ENCODE results near the gene PKIG. TPM values are rescaled to one million over a fixed set of nuclear protein-coding genes. Genes with fewer than 3 reads are reported as not detected.

PKIG gene
- total and polyA plus RNA-seq, 10 of the 15 experiments (the other 5 are each of a cell fraction or from before 2014, with no cell fraction given), result 5.7 to 82.3 (median 39.7) TPM

- POLR2A ChIA-PET, result no interaction called here
- H3K4me1 ChIP-seq (ENCODE audit: control insufficient read depth, insufficient read depth, low read length), result no peaks in the 10 kb centered on the region; the same call in 1 of the 2 replicates
- H3K9me3 ChIP-seq (replicated peaks; ENCODE audit: control insufficient read depth, insufficient read depth, low read length), result no peaks in the 10 kb centered on the region; the same call in 1 of the 3 replicates
- DNase-seq (ENCODE audit: low read depth, low spot score) (no peak), FAIRE-seq (no peak), ATAC-seq (no peak)
- in situ Hi-C loops (cut with MboI), result no loop called here
- CTCF ChIA-PET, result interaction anchor here (3.3 kb wide), 1 partner anchor 59 kb away, joined by 13 read pairs; no protein-coding TSS in a partner anchor
- no peak overlapping the region for H3K9ac ChIP-seq (ENCODE audit: control insufficient read depth, insufficient read depth, low read length)
- SMC1A ChIA-PET (ENCODE audit: uncharacterized antibody, unreplicated experiment), result interaction anchor here (1.1 kb wide), 1 partner anchor 60 kb away, joined by 3 read pairs; no protein-coding TSS in a partner anchor
- no peak overlapping the region for H3K4me2 ChIP-seq (ENCODE audit: control insufficient read depth, insufficient read depth)
- no peak overlapping the region for H3K4me3 ChIP-seq
- H3K27ac ChIP-seq (ENCODE audit: control insufficient read depth, insufficient read depth), result no peak overlapping the region
- no peak overlapping the region for H2AFZ ChIP-seq (ENCODE audit: control insufficient read depth, low read depth, low read length)
- no TSS peak for BruUV-seq (replicated peaks)
- H3K27me3 ChIP-seq (replicated peaks in 1 of 2; ENCODE audit: control insufficient read depth in 2 of 2, insufficient read depth in 2 of 2, low read length in 1 of 2), result no peaks in the 10 kb centered on the region
- peaks cover 39 to 40% of the 10 kb centered on the region in 2 experiments for H3K36me3 ChIP-seq (ENCODE audit: control insufficient read depth in 2 of 2, insufficient read depth in 2 of 2, low read length in 1 of 2)
- WGBS (ENCODE audit: insufficient coverage, insufficient replicate concordance, low lambda C conversion rate, missing lambda C conversion rate), result 97% methylated on average over 4 of the region's 4 CpGs
- TF ChIP-seq NFYB (IDR thresholded peaks at IDR 0.05; ENCODE audit: insufficient read depth, low read depth, low read length), result no peak
- no peak for TF ChIP-seq RELB (IDR thresholded peaks at IDR 0.05; ENCODE audit: low read depth)
- no peak for TF ChIP-seq STAT1 (conservative IDR thresholded peaks at IDR 0.05)
- TF ChIP-seq FOS (IDR thresholded peaks at IDR 0.05; ENCODE audit: borderline replicate concordance, extremely low read depth, insufficient read length), result no peak
- TF ChIP-seq EP300 (IDR thresholded peaks at IDR 0.05; ENCODE audit: borderline replicate concordance in 1 of 2, control insufficient read depth in 1 of 2, low read depth in 2 of 2, low read length in 2 of 2), result no peak
- TF ChIP-seq POLR2AphosphoS2 (IDR thresholded peaks at IDR 0.05; ENCODE audit: low read depth, low read length), result no peak
- TF ChIP-seq RCOR1 (conservative IDR thresholded peaks at IDR 0.05; ENCODE audit: low read depth, low read length), result no peak
- TF ChIP-seq TCF7 (IDR thresholded peaks at IDR 0.05; ENCODE audit: borderline replicate concordance), result no peak
- TF ChIP-seq NR2C1 (IDR thresholded peaks at IDR 0.05), result no peak
- no peak for TF ChIP-seq PML (IDR thresholded peaks at IDR 0.05; ENCODE audit: low read length)
- no peak for TF ChIP-seq TARDBP (IDR thresholded peaks at IDR 0.05; ENCODE audit: borderline replicate concordance)
- TF ChIP-seq STAT3 (IDR thresholded peaks at IDR 0.05; ENCODE audit: low read depth, low read length), result no peak
- TF ChIP-seq MTA3 (IDR thresholded peaks at IDR 0.05; ENCODE audit: borderline replicate concordance, low read length), result no peak
- no peak for TF ChIP-seq BHLHE40 (IDR thresholded peaks at IDR 0.05; ENCODE audit: borderline replicate concordance in 1 of 2, low read depth in 2 of 2, low read length in 1 of 2)
- no peak for TF ChIP-seq CHD1 (IDR thresholded peaks at IDR 0.05; ENCODE audit: low read depth, low read length)
- H3K79me2 ChIP-seq (ENCODE audit: control insufficient read depth, insufficient read depth, low read length), result no peaks in the 10 kb centered on the region
- no peaks in the 10 kb centered on the region for H4K20me1 ChIP-seq (ENCODE audit: control insufficient read depth, insufficient read depth)
- RAD21 ChIA-PET (ENCODE audit: unreplicated experiment), result no interaction called here
- intact Hi-C loops (cut with micrococcal nuclease; ENCODE audit: unreplicated experiment), result no loop called here
Measured at GRCh38 chr20:44624152-44624551, 41.8 kb downstream of the PKIG start.
